GM23338 (cell line): Measurements from ENCODE around the gene SLC12A7. TPM values are rescaled to one million over a fixed set of nuclear protein-coding genes. Genes with fewer than 3 reads are reported as not detected.

ENCODE experiments used
- ATAC-seq: fragments of 200-7000 bp; cut with Tn5 transposase; 3 replicates; pipeline ENCODE4 v1.9.1; 2020
- DNase-seq: peaks from one replicate; pipeline ENCODE4 v3.0.0-alpha.2; 2015; ENCODE audit warnings: low spot score
- H2AFZ ChIP-seq: fragments of 200-600 bp; sonication (generic); 2 replicates; pipeline ENCODE4 v1.8.0; 2016; ENCODE audit warnings: antibody characterized with exemption, mild to moderate bottlenecking, moderate library complexity
- H3F3A ChIP-seq: fragments of 200-600 bp; sonication (generic); replicated peaks from 2 replicates; pipeline ENCODE4 v1.8.0; 2017; ENCODE audit warnings: antibody characterized with exemption, mixed run types, low read depth
- H3K27ac ChIP-seq: fragments of 200-600 bp; sonication (generic); 2 replicates; pipeline ENCODE4 v1.6.1; 2016; ENCODE audit warnings: low read depth
- H3K27me3 ChIP-seq: fragments of 200-600 bp; sonication (generic); 2 replicates; pipeline ENCODE4 v1.8.0; 2016; ENCODE audit warnings: mild to moderate bottlenecking, mixed run types, moderate library complexity; ENCODE audit not compliant: insufficient read depth
- H3K36me3 ChIP-seq: fragments of 200-600 bp; sonication (generic); 2 replicates; pipeline ENCODE4 v1.8.0; 2016; ENCODE audit warnings: mild to moderate bottlenecking; ENCODE audit not compliant: insufficient read depth
- H3K4me1 ChIP-seq: fragments of 200-600 bp; sonication (generic); 2 replicates; pipeline ENCODE4 v1.8.0; 2016; ENCODE audit warnings: mild to moderate bottlenecking, moderate library complexity; ENCODE audit not compliant: insufficient read depth
- H3K4me2 ChIP-seq: fragments of 200-600 bp; sonication (generic); 2 replicates; pipeline ENCODE4 v1.7.1; 2017; ENCODE audit warnings: mixed run types
- H3K4me3 ChIP-seq: fragments of 200-600 bp; sonication (generic); 2 replicates; pipeline ENCODE4 v1.6.1; 2016; ENCODE audit warnings: mixed run types
- H3K79me2 ChIP-seq: fragments of 200-600 bp; sonication (generic); replicated peaks from 2 replicates; pipeline ENCODE4 v1.8.0; 2017; ENCODE audit warnings: mild to moderate bottlenecking; ENCODE audit not compliant: insufficient read depth
- H3K9me2 ChIP-seq: fragments of 200-600 bp; sonication (generic); 2 replicates; pipeline ENCODE4 v1.8.0; 2017; ENCODE audit not compliant: insufficient read depth
- H4K20me1 ChIP-seq: fragments of 200-600 bp; sonication (generic); replicated peaks from 2 replicates; pipeline ENCODE4 v1.8.0; 2017; ENCODE audit warnings: mild to moderate bottlenecking; ENCODE audit not compliant: insufficient read depth
- H3K27ac Mint-ChIP-seq: 2 replicates; pipeline ENCODE4 v1.8.0; 2020; ENCODE audit warnings: inconsistent platforms, mild to moderate bottlenecking, moderate library complexity, mixed read lengths
- H3K27me3 Mint-ChIP-seq: 3 replicates; pipeline ENCODE4 v1.8.0; 2022; ENCODE audit warnings: low read depth, mild to moderate bottlenecking, moderate library complexity, mixed read lengths, inconsistent platforms; ENCODE audit not compliant: insufficient read depth, poor library complexity
- H3K36me3 Mint-ChIP-seq: 3 replicates; pipeline ENCODE4 v1.8.0; 2021; ENCODE audit warnings: low read depth, mild to moderate bottlenecking, inconsistent platforms, moderate library complexity, mixed read lengths
- H3K4me1 Mint-ChIP-seq: 3 replicates; pipeline ENCODE4 v1.8.0; 2020; ENCODE audit warnings: mild to moderate bottlenecking, inconsistent platforms, mixed read lengths
- H3K4me3 Mint-ChIP-seq: 3 replicates; pipeline ENCODE4 v1.8.0; 2021; ENCODE audit warnings: moderate library complexity, mild to moderate bottlenecking, inconsistent platforms, mixed read lengths
- H3K9me3 Mint-ChIP-seq: 3 replicates; pipeline ENCODE4 v1.8.0; 2020; ENCODE audit warnings: moderate library complexity, mild to moderate bottlenecking, inconsistent platforms, mixed read lengths
- CREB1 ChIP-seq: fragments of 250-450 bp; sonication (Bioruptor Pico); IDR thresholded peaks from 2 replicates; pipeline ENCODE4 v1.5.0; 2020; ENCODE audit warnings: low read depth, mild to moderate bottlenecking, moderate library complexity
- EZH2 ChIP-seq: fragments of 200-600 bp; sonication (generic); IDR thresholded peaks from one replicate; pipeline ENCODE4 v1.8.0; 2017; ENCODE audit warnings: antibody characterized with exemption, mild to moderate bottlenecking, low read depth; ENCODE audit not compliant: unreplicated experiment
- EZH2phosphoT487 ChIP-seq: fragments of 200-600 bp; sonication (generic); IDR thresholded peaks from one replicate; pipeline ENCODE4 v1.8.1; 2018; ENCODE audit warnings: antibody characterized with exemption; ENCODE audit not compliant: unreplicated experiment
- JUNB ChIP-seq: IDR thresholded peaks from one replicate; pipeline ENCODE4 v1.6.1; 2016; ENCODE audit warnings: antibody characterized with exemption; ENCODE audit not compliant: unreplicated experiment
- NANOG ChIP-seq: IDR thresholded peaks from 2 replicates; pipeline ENCODE4 v1.6.1; 2016; ENCODE audit warnings: antibody characterized with exemption, borderline replicate concordance
- POLR2AphosphoS5 ChIP-seq: IDR thresholded peaks from 2 replicates; pipeline ENCODE4 v1.6.1; 2016; ENCODE audit warnings: antibody characterized with exemption, low read depth
- STAT1 ChIP-seq: IDR thresholded peaks from one replicate; pipeline ENCODE4 v1.6.1; 2016; ENCODE audit warnings: antibody characterized with exemption; ENCODE audit not compliant: unreplicated experiment
- ZNF114 ChIP-seq: fragments of 250-450 bp; sonication (Bioruptor Pico); IDR thresholded peaks from 2 replicates; pipeline ENCODE4 v1.5.0; 2020; ENCODE audit warnings: mild to moderate bottlenecking, moderate library complexity
- ZNF331 ChIP-seq: fragments of 250-450 bp; sonication (Bioruptor Pico); IDR thresholded peaks from 2 replicates; pipeline ENCODE4 v1.5.0; 2020; ENCODE audit warnings: low read depth, mild to moderate bottlenecking, moderate library complexity
- polyA plus RNA-seq: library from polyadenylated mRNA; unstranded; fragments of >200 nt; fragmentation: Nextera tagmentation; extraction: Ambion mirVana; gene quantifications from 2 replicates; pipeline ENCODE4 v1.2.1, GENCODE V29; 2016
- total RNA-seq: library from RNA; depleted of rRNA; stranded (reverse); fragments of >200 nt; shearing (Covaris generic); gene quantifications from 2 replicates; pipeline ENCODE4 v1.2.3, GENCODE V29; 2014
- TF ChIP-seq, protein P1 (sequence below): IDR thresholded peaks from 2 replicates; pipeline ENCODE4 v1.6.1; 2016; ENCODE audit warnings: antibody characterized with exemption
- TF ChIP-seq, protein P2 (sequence below), 2 experiments: fragments of 200-600 bp in 1 of 2; sonication (generic) in 1 of 2; conservative IDR thresholded peaks; 2 replicates each; pipeline versions ENCODE4 v1.5.1 to v1.6.1; 2016 to 2017; ENCODE audit warnings: antibody characterized with exemption in 2 of 2, low read depth in 2 of 2, mild to moderate bottlenecking in 2 of 2, moderate library complexity in 1 of 2
- TF ChIP-seq, protein P3 (sequence below): fragments of 250-450 bp; sonication (Bioruptor Pico); IDR thresholded peaks from 2 replicates; pipeline ENCODE4 v1.5.0; 2020; ENCODE audit warnings: mild to moderate bottlenecking, moderate library complexity
- TF ChIP-seq, protein P4 (sequence below): IDR thresholded peaks from one replicate; pipeline ENCODE4 v1.6.1; 2018; ENCODE audit warnings: antibody characterized with exemption; ENCODE audit not compliant: unreplicated experiment

SLC12A7 gene
- total and polyA plus RNA-seq, 2 experiments from 2014 or later, result 7.4 to 32.2 TPM

DNA sequence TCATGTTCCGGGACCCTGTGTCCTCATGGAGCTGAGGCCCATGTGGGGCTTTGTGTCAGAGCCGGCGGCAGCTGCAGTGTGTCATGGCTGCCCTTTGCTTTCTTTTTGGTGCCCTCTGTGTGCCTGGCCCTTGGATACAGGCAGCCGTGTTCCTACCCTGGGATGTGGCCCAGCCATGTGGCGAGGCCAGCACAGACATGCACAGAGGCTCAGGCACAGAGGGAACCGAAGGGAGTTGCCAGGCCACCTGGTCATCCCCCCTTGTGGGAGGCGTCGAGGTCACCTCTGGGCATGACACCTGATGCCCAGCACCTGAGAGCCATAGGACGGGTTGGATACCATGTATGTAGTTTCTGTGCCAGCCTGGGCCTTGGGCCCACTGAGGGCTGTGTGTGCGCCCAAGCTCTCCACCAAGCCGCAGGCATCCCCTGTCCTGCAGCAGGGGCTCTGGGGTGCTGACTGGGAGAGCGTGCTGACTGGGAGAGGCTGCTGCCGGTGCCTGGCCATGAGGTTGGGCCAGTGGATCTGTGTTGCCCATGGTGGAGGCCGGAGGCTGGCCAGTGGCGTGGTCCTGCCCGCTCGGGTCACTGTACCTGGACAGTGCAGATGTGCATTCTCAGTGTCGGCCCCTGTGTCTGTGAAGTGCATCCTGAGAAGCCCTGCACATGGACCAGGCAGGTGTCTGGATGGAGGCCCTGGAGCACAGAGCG is 98.5 kb downstream of the SLC12A7 start:
- Mint-ChIP-seq H3K9me3 (no peaks in the 10 kb centered on the region), H3K27ac (no peak overlapping the region), H3K4me1 (peaks cover 20% of the 10 kb centered on the region), H3K27me3 (peaks cover 26% of the 10 kb centered on the region), H3K36me3 (no peaks in the 10 kb centered on the region; the same call in 2 of the 3 replicates), H3K4me3 (no peak overlapping the region)
- H3K4me2 ChIP-seq, result no peak overlapping the region
- H4K20me1 ChIP-seq, result no peaks in the 10 kb centered on the region; the same call in 1 of the 2 replicates
- DNase-seq (no peak), ATAC-seq (no peak)
- TF ChIP-seq ZNF114 (CRISPR knock-in tag) (no peak), POLR2AphosphoS5 (no peak), EZH2phosphoT487 (no peak), EZH2 (no peak), STAT1 (no peak), CREB1 (CRISPR knock-in tag) (no peak), JUNB (no peak), ZNF331 (no peak), NANOG (no peak)
- TF ChIP-seq, protein P1, sequence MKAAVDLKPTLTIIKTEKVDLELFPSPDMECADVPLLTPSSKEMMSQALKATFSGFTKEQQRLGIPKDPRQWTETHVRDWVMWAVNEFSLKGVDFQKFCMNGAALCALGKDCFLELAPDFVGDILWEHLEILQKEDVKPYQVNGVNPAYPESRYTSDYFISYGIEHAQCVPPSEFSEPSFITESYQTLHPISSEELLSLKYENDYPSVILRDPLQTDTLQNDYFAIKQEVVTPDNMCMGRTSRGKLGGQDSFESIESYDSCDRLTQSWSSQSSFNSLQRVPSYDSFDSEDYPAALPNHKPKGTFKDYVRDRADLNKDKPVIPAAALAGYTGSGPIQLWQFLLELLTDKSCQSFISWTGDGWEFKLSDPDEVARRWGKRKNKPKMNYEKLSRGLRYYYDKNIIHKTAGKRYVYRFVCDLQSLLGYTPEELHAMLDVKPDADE, result no peak
- TF ChIP-seq, protein P2, sequence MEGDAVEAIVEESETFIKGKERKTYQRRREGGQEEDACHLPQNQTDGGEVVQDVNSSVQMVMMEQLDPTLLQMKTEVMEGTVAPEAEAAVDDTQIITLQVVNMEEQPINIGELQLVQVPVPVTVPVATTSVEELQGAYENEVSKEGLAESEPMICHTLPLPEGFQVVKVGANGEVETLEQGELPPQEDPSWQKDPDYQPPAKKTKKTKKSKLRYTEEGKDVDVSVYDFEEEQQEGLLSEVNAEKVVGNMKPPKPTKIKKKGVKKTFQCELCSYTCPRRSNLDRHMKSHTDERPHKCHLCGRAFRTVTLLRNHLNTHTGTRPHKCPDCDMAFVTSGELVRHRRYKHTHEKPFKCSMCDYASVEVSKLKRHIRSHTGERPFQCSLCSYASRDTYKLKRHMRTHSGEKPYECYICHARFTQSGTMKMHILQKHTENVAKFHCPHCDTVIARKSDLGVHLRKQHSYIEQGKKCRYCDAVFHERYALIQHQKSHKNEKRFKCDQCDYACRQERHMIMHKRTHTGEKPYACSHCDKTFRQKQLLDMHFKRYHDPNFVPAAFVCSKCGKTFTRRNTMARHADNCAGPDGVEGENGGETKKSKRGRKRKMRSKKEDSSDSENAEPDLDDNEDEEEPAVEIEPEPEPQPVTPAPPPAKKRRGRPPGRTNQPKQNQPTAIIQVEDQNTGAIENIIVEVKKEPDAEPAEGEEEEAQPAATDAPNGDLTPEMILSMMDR (conservative IDR thresholded peaks at IDR 0.05; ENCODE audit: low read depth in 2 of 2), result no peak
- TF ChIP-seq, protein P3, sequence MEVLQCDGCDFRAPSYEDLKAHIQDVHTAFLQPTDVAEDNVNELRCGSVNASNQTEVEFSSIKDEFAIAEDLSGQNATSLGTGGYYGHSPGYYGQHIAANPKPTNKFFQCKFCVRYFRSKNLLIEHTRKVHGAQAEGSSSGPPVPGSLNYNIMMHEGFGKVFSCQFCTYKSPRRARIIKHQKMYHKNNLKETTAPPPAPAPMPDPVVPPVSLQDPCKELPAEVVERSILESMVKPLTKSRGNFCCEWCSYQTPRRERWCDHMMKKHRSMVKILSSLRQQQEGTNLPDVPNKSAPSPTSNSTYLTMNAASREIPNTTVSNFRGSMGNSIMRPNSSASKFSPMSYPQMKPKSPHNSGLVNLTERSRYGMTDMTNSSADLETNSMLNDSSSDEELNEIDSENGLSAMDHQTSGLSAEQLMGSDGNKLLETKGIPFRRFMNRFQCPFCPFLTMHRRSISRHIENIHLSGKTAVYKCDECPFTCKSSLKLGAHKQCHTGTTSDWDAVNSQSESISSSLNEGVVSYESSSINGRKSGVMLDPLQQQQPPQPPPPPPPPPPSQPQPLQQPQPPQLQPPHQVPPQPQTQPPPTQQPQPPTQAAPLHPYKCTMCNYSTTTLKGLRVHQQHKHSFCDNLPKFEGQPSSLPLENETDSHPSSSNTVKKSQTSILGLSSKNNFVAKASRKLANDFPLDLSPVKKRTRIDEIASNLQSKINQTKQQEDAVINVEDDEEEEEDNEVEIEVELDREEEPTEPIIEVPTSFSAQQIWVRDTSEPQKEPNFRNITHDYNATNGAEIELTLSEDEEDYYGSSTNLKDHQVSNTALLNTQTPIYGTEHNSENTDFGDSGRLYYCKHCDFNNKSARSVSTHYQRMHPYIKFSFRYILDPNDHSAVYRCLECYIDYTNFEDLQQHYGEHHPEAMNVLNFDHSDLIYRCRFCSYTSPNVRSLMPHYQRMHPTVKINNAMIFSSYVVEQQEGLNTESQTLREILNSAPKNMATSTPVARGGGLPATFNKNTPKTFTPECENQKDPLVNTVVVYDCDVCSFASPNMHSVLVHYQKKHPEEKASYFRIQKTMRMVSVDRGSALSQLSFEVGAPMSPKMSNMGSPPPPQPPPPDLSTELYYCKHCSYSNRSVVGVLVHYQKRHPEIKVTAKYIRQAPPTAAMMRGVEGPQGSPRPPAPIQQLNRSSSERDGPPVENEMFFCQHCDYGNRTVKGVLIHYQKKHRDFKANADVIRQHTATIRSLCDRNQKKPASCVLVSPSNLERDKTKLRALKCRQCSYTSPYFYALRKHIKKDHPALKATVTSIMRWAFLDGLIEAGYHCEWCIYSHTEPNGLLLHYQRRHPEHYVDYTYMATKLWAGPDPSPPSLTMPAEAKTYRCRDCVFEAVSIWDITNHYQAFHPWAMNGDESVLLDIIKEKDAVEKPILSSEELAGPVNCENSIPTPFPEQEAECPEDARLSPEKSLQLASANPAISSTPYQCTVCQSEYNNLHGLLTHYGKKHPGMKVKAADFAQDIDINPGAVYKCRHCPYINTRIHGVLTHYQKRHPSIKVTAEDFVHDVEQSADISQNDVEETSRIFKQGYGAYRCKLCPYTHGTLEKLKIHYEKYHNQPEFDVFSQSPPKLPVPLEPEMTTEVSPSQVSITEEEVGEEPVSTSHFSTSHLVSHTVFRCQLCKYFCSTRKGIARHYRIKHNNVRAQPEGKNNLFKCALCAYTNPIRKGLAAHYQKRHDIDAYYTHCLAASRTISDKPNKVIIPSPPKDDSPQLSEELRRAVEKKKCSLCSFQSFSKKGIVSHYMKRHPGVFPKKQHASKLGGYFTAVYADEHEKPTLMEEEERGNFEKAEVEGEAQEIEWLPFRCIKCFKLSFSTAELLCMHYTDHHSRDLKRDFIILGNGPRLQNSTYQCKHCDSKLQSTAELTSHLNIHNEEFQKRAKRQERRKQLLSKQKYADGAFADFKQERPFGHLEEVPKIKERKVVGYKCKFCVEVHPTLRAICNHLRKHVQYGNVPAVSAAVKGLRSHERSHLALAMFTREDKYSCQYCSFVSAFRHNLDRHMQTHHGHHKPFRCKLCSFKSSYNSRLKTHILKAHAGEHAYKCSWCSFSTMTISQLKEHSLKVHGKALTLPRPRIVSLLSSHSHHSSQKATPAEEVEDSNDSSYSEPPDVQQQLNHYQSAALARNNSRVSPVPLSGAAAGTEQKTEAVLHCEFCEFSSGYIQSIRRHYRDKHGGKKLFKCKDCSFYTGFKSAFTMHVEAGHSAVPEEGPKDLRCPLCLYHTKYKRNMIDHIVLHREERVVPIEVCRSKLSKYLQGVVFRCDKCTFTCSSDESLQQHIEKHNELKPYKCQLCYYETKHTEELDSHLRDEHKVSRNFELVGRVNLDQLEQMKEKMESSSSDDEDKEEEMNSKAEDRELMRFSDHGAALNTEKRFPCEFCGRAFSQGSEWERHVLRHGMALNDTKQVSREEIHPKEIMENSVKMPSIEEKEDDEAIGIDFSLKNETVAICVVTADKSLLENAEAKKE (CRISPR knock-in tag), result no peak
- TF ChIP-seq, protein P4, sequence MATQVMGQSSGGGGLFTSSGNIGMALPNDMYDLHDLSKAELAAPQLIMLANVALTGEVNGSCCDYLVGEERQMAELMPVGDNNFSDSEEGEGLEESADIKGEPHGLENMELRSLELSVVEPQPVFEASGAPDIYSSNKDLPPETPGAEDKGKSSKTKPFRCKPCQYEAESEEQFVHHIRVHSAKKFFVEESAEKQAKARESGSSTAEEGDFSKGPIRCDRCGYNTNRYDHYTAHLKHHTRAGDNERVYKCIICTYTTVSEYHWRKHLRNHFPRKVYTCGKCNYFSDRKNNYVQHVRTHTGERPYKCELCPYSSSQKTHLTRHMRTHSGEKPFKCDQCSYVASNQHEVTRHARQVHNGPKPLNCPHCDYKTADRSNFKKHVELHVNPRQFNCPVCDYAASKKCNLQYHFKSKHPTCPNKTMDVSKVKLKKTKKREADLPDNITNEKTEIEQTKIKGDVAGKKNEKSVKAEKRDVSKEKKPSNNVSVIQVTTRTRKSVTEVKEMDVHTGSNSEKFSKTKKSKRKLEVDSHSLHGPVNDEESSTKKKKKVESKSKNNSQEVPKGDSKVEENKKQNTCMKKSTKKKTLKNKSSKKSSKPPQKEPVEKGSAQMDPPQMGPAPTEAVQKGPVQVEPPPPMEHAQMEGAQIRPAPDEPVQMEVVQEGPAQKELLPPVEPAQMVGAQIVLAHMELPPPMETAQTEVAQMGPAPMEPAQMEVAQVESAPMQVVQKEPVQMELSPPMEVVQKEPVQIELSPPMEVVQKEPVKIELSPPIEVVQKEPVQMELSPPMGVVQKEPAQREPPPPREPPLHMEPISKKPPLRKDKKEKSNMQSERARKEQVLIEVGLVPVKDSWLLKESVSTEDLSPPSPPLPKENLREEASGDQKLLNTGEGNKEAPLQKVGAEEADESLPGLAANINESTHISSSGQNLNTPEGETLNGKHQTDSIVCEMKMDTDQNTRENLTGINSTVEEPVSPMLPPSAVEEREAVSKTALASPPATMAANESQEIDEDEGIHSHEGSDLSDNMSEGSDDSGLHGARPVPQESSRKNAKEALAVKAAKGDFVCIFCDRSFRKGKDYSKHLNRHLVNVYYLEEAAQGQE, result no peak
- no peak overlapping the region for H2AFZ ChIP-seq
- H3K4me3 ChIP-seq, result no peak overlapping the region
- peaks cover 20% of the 10 kb centered on the region for H3K27me3 ChIP-seq
- H3K79me2 ChIP-seq, result no peaks in the 10 kb centered on the region
- no peaks in the 10 kb centered on the region for H3F3A ChIP-seq
- H3K27ac ChIP-seq, result no peak overlapping the region
- no peaks in the 10 kb centered on the region for H3K36me3 ChIP-seq
- peaks cover 8% of the 10 kb centered on the region; the same call in 1 of the 2 replicates for H3K4me1 ChIP-seq
- H3K9me2 ChIP-seq, result no peaks in the 10 kb centered on the region
